ENCODE data around the gene LRRC2.

DNA sequence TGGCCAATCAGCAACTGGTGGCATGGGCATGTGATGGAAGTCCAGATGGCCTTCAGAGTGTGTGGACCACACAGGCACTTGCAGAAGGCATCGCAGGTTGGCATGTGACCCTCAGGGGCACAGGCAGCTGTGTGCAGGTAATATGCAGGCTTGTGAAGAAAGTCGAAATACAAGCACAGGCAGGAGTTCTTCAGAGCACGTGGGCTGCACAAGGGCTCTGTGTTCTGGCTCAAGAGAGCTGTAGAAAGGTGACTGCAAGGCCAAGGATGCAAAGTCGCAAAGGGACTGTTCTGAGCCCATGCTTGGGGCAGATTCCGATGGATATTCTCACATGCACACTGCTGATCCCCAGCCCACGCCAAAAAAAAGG, 8.3 kb downstream of the LRRC2 start:
- TF ChIP-seq, protein P1, sequence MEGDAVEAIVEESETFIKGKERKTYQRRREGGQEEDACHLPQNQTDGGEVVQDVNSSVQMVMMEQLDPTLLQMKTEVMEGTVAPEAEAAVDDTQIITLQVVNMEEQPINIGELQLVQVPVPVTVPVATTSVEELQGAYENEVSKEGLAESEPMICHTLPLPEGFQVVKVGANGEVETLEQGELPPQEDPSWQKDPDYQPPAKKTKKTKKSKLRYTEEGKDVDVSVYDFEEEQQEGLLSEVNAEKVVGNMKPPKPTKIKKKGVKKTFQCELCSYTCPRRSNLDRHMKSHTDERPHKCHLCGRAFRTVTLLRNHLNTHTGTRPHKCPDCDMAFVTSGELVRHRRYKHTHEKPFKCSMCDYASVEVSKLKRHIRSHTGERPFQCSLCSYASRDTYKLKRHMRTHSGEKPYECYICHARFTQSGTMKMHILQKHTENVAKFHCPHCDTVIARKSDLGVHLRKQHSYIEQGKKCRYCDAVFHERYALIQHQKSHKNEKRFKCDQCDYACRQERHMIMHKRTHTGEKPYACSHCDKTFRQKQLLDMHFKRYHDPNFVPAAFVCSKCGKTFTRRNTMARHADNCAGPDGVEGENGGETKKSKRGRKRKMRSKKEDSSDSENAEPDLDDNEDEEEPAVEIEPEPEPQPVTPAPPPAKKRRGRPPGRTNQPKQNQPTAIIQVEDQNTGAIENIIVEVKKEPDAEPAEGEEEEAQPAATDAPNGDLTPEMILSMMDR (IDR thresholded peaks at IDR 0.05) = no peak
- TF ChIP-seq POLR2A (IDR thresholded peaks at IDR 0.05) (no peak), POLR2AphosphoS5 (IDR thresholded peaks at IDR 0.05) (no peak)

Measured in breast epithelium (tissue), 3 donors.